RCC 7860 (cell line): ENCODE data around the gene HRNR.

Experiments
- DNase-seq: peaks from one replicate; pipeline ENCODE4 v3.0.0-alpha.2; 2015; ENCODE audit warnings: low spot score
- FAIRE-seq: peaks from 2 replicates; lab custom pipeline; 2012; peaks lifted over from hg19 to GRCh38; lab: Jason Lieb, UNC

The HRNR gene

GRCh38 chr1:152189657-152190442 lies 34.1 kb downstream of the HRNR start:
- peak; percentile 5 for FAIRE-seq

DNA sequence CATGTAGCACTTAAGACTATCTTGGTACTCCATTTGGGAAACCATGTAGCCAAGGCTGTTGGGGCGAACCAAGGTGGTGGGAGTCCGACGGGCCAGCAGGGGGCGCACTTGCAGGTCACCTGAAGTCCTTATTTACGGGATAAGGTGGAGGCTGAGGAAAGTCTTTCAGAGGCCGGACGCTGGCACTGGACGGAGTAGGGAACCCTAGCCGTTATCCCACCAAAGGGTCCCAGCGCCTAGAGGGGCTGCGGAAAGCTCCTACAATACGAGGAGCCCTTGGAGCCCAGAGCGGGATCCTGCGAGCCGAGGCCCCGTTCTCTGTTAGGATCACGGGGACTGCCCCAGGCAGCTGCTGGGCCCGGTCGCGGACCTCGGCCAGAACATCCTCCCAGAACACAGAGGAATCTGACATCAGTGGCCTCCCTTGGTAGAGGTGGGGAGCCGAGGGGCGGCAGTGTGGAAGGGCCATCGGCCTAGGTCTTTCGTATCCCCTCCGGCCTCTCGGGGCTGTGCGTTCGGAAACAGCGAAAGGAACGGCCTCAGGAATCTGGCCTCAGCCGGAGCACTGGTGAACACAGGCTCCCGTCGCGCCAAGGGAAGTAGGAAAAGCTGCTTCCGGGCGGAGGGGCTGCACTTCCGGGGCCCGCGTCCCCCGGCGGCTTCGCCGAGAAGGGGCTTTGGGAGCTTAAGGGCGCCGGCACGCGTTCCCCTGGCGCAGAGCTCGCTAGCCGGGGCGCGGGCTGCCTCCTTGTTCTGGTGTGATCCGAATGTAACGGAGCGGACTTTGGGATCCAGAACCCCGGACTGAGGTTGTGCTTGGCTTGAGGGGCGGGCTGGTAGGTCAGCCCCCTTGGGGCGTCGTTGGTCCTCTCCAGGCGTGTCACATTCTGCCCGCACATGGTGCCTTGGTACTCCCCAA lies 35.1 kb downstream of the HRNR start:
- FAIRE-seq, result no peak
- peak; percentile 35 for DNase-seq

More at GRCh38 chr1:152189657-152190442, 34.1 kb downstream of the HRNR start:
- peak; percentile 59 for DNase-seq

GRCh38 chr1:152186556-152187285 lies 37.3 kb downstream of the HRNR start:
- DNase-seq, result peak; percentile 35
- no peak for FAIRE-seq

DNA sequence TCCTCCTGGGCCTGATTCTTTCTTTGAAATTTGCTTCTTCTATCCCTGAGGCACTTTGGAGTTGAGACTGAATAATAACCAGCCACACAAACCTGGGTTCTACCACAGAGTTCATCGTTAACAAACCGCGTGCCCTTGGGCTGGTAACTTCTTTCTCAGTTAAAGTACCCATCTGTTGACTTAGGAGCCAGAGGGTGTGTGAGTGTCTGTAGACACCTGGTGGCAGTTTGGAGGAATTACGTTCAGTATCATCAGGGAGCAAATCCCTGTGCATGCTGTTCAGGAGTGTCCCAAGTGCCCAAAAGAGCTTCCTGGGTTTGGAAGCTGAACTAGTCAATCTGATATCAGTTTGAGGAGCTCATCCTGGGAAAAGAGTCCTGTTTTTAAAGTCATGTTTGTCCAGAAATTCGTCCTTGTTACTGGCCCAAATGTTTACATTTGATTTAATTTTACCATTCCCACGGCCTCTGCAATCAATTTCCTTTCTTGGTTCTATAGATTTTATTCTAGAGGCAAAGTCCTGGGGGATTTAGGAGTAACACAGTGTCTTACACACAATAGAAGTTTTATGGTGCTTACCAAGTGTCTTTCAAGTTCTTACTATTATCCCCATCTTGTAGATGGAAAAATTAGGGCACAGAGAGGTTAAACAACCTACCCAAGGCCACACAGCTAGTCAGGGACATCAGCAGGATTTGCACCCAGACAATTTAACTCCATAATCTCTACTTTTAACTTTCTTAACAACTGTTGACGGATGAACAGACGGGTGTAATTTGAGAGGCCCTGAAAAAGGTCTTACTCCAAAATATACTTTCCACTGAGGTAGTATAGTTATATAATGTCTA lies 38.2 kb downstream of the HRNR start:
- DNase-seq (peak; percentile 75), FAIRE-seq (peak; percentile 61)

- DNase-seq (peak; percentile 88), FAIRE-seq (peak; percentile 89)
These were observed 41.0 kb downstream of the HRNR start for GRCh38 chr1:152182944-152183361.

GRCh38 chr1:152182431-152182830 lies 41.6 kb downstream of the HRNR start:
- DNase-seq, result no peak
- no peak for FAIRE-seq

- DNase-seq (no peak), FAIRE-seq (no peak)
These were observed 44.4 kb downstream of the HRNR start for GRCh38 chr1:152179566-152179965.

GRCh38 chr1:152170287-152170905 lies 53.6 kb downstream of the HRNR start:
- DNase-seq (no peak), FAIRE-seq (no peak)

DNA sequence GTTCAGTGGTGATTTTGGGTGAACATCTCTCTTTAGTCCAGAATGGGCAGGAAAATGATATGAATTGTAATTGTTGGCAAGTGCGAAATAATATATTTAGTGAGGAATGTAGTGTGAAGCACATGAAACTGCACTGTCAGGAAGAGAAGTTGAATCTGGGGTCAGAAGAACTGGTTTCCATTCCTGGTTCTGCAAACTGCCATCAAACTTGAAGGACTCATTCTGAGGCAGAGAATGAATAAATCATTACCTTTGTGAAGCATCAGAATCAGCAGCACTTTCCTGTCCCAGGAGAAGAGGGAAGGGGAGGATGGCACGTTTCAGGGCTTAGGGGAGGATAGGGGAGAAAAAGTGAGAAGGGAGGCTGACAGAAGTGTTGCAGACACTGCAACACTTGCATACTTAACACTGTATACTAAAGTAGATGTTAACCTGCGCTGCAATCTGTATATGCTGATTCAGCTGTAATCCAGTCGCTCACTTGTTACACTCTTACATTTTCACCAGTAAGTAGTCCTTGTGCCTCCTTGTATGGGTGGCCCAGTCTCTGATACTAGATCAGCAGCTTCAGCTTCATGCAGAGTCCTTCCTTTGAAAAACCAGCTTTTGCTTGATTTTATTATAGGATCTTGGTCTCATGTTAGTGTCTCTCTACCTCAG lies 54.5 kb downstream of the HRNR start:
- DNase-seq (no peak), FAIRE-seq (no peak)

DNA sequence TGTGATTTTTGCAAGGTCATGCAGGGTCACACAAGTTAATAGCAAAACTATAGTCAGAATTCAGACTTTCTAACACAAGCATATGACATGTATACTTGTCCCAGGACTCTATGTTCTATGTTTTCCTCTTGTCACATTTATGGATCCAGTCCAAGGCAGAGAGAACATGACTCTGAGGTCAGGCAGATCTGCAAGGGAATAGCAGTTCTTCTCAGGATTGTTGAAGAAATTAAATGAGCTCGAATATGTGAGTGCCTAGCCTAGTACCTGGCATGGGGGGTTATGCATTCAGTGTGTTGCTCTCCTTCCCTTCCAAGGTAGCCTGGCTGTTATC lies 55.5 kb downstream of the HRNR start:
- no peak for FAIRE-seq
- no peak for DNase-seq

- FAIRE-seq (peak; percentile 93), DNase-seq (peak; percentile 96)
These were observed 56.0 kb downstream of the HRNR start for GRCh38 chr1:152167835-152168534.

GRCh38 chr1:152166966-152167365 lies 57.0 kb downstream of the HRNR start:
- DNase-seq (no peak), FAIRE-seq (no peak)

DNA sequence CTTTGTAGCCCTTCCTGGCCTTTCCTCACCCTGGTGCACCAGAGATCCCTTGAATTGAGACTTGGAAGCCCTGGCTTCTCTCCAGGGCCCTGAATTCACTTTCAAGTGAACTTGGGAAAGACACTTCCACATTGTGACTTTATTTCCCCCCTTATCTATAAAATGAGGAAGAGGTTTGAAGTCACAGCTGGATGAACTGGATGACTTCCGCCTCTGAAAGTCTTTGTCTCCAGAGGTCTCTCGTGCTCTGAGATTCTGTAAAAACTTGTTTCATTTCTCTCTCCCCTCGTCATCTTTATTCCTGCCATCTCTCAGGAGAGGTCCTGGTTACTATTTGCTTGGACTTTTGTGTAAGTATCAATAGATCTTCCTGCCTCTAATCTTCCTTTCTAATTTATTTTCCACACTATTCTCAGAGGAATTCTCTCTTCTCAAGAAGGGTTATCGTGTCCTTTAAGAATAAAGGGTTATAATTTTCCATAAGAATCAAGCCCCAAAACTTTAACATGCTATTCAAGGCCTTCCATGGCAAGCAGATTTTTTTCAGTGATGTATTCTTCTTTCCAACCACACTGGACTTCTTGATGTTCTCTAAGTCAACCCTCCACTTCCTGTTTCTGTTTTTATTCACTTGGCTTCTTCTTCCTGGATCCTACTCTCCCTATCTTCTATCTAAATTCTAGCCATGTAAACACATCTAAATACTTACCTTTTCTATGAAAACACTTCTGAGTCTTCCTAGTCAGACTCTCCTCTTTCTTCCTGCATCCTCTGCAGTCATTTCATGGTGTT lies 58.5 kb downstream of the HRNR start:
- no peak for FAIRE-seq
- DNase-seq, result no peak

- FAIRE-seq (no peak), DNase-seq (no peak)
These were observed 59.4 kb downstream of the HRNR start for GRCh38 chr1:152164517-152165136.

- DNase-seq (peak; percentile 95), FAIRE-seq (peak; percentile 97)
These were observed 61.1 kb downstream of the HRNR start for GRCh38 chr1:152162792-152163463.
